ENCODE data around the gene BAX. TPM values are rescaled to one million over a fixed set of nuclear protein-coding genes. Genes with fewer than 3 reads are reported as not detected.

Gene BAX
- total and polyA plus RNA-seq, 2 of the 13 experiments (the other 11 are each of a cell fraction or from before 2014, with no cell fraction given): 139 to 176 TPM

- TF ChIP-seq DZIP1 (CRISPR knock-in tag; IDR thresholded peaks at IDR 0.05) (no peak), HINFP (CRISPR knock-in tag; IDR thresholded peaks at IDR 0.05; ENCODE audit: low read depth) (0 out of 2 replicates have a peak, but pooled peaks have one; percentile 19), ARNT2 (CRISPR knock-in tag; IDR thresholded peaks at IDR 0.05; ENCODE audit: low read depth) (no peak; the same call in 1 of the 2 replicates), ZNF143 (CRISPR knock-in tag; IDR thresholded peaks at IDR 0.05) (peak; percentile 26; the same call in 1 of the 2 replicates), ELK4 (CRISPR knock-in tag; IDR thresholded peaks at IDR 0.05; ENCODE audit: borderline replicate concordance) (no peak), SNAPC4 (CRISPR knock-in tag; IDR thresholded peaks at IDR 0.05) (0 out of 2 replicates have a peak, but pooled peaks have one; percentile 7), MXD3 (CRISPR knock-in tag; IDR thresholded peaks at IDR 0.05) (0 out of 2 replicates have a peak, but pooled peaks have one; percentile 12), KLF12 (CRISPR knock-in tag; IDR thresholded peaks at IDR 0.05; ENCODE audit: borderline replicate concordance) (no peak), ZNF790 (CRISPR knock-in tag; IDR thresholded peaks at IDR 0.05; ENCODE audit: borderline replicate concordance) (0 out of 2 replicates have a peak, but pooled peaks have one; percentile 8), RBFOX2 (IDR thresholded peaks at IDR 0.05; ENCODE audit: low read depth, low read length) (peak; percentile 17; the same call in 1 of the 2 replicates), ZFY (CRISPR knock-in tag; IDR thresholded peaks at IDR 0.05) (0 out of 2 replicates have a peak, but pooled peaks have one; percentile 5), RXRB (CRISPR knock-in tag; IDR thresholded peaks at IDR 0.05; ENCODE audit: borderline replicate concordance) (no peak)
- TF ChIP-seq, protein P1, sequence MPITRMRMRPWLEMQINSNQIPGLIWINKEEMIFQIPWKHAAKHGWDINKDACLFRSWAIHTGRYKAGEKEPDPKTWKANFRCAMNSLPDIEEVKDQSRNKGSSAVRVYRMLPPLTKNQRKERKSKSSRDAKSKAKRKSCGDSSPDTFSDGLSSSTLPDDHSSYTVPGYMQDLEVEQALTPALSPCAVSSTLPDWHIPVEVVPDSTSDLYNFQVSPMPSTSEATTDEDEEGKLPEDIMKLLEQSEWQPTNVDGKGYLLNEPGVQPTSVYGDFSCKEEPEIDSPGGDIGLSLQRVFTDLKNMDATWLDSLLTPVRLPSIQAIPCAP (CRISPR knock-in tag; IDR thresholded peaks at IDR 0.05; ENCODE audit: low read depth): no peak
Measured at GRCh38 chr19:48964205-48965039, 9.7 kb downstream of the BAX start (continued).
